HEK293 (cell line): Measurements from ENCODE around the gene NOLC1.

ENCODE experiments used
- CTCF ChIA-PET: fragments of 350-600 bp; formaldehyde crosslinking; extraction: SDS; loops from one replicate; lab custom pipeline; 2021; ENCODE audit warnings: antibody characterized with exemption; lab: Yijun Ruan, JAX
- POLR2A ChIA-PET: fragments of 300-600 bp; formaldehyde crosslinking; extraction: SDS; loops from one replicate; lab custom pipeline; 2020; ENCODE audit warnings: antibody characterized with exemption, inconsistent platforms; lab: Yijun Ruan, JAX
- H3K27ac ChIP-seq: fragments of 200-500 bp; sonication (Bioruptor generic); 2 replicates; pipeline ENCODE4 v1.5.1; 2014; ENCODE audit warnings: low read depth, low read length, control low read depth, inconsistent platforms; ENCODE audit errors: extremely low read depth
- H3K36me3 ChIP-seq, 2 experiments: fragments of 200-500 bp in 1 of 2; sonication (Bioruptor generic) in 1 of 2; 1 replicate in 1 of 2; 2 replicates in 1 of 2; pipeline ENCODE4 v1.5.1; 2014 to 2017; ENCODE audit warnings: inconsistent platforms in 2 of 2, low read length in 2 of 2; ENCODE audit not compliant: control insufficient read depth in 2 of 2, insufficient read depth in 1 of 2
- H3K4me1 ChIP-seq: fragments of 200-500 bp; sonication (Bioruptor generic); 2 replicates; pipeline ENCODE4 v1.5.1; 2014; ENCODE audit warnings: mild to moderate bottlenecking, low read length, inconsistent platforms; ENCODE audit not compliant: control insufficient read depth, insufficient read depth
- H3K4me3 ChIP-seq: 2 replicates; pipeline ENCODE4 v1.5.1; 2011; ENCODE audit warnings: low read depth, mild to moderate bottlenecking, control low read depth, low read length, moderate library complexity
- H3K9me3 ChIP-seq: fragments of 200-500 bp; sonication (Bioruptor generic); 2 replicates; pipeline ENCODE4 v1.5.1; 2014; ENCODE audit warnings: low read depth, low read length, inconsistent platforms; ENCODE audit not compliant: control insufficient read depth, insufficient read depth
- BCL11A ChIP-seq: fragments of 450-650 bp; formaldehyde crosslinking; IDR thresholded peaks from 2 replicates; pipeline ENCODE4 v1.5.1; 2016; ENCODE audit warnings: low read depth, missing biosample characterization, missing genetic modification characterization
- GFI1B ChIP-seq: fragments of 450-650 bp; formaldehyde crosslinking; IDR thresholded peaks from 2 replicates; pipeline ENCODE4 v1.5.1; 2016; ENCODE audit warnings: missing biosample characterization, missing genetic modification characterization
- KLF1 ChIP-seq: fragments of 450-650 bp; formaldehyde crosslinking; IDR thresholded peaks from 2 replicates; pipeline ENCODE4 v1.5.1; 2016; ENCODE audit warnings: missing biosample characterization, missing genetic modification characterization
- KLF8 ChIP-seq: fragments of 450-650 bp; formaldehyde crosslinking; IDR thresholded peaks from 2 replicates; pipeline ENCODE4 v1.5.1; 2016; ENCODE audit warnings: missing biosample characterization, missing genetic modification characterization
- YY2 ChIP-seq: fragments of 450-650 bp; formaldehyde crosslinking; IDR thresholded peaks from 2 replicates; pipeline ENCODE4 v1.5.1; 2016; ENCODE audit warnings: missing biosample characterization, missing genetic modification characterization
- ZBTB7A ChIP-seq: fragments of 450-650 bp; formaldehyde crosslinking; IDR thresholded peaks from 2 replicates; pipeline ENCODE4 v1.5.1; 2016; ENCODE audit warnings: low read depth, missing biosample characterization, missing genetic modification characterization
- ZFP69B ChIP-seq: fragments of 450-650 bp; formaldehyde crosslinking; IDR thresholded peaks from 2 replicates; pipeline ENCODE4 v1.5.1; 2016; ENCODE audit warnings: missing biosample characterization, missing genetic modification characterization
- ZNF121 ChIP-seq: fragments of 450-650 bp; formaldehyde crosslinking; IDR thresholded peaks from 2 replicates; pipeline ENCODE4 v1.5.1; 2016; ENCODE audit warnings: missing biosample characterization, missing genetic modification characterization
- ZNF274 ChIP-seq, 2 experiments: fragments of 200-500 bp in 1 of 2; fragments of 450-650 bp in 1 of 2; sonication (Bioruptor generic) in 1 of 2; formaldehyde crosslinking in 1 of 2; IDR thresholded peaks; 2 replicates each; pipeline versions ENCODE4 v1.5.1 to v1.6.1; 2014 to 2016; ENCODE audit warnings: borderline replicate concordance in 1 of 2, inconsistent platforms in 1 of 2, low read length in 1 of 2, missing biosample characterization in 1 of 2, missing genetic modification characterization in 1 of 2
- ZNF335 ChIP-seq: fragments of 450-650 bp; formaldehyde crosslinking; conservative IDR thresholded peaks from 2 replicates; pipeline ENCODE4 v1.5.1; 2016; ENCODE audit warnings: missing biosample characterization, missing genetic modification characterization
- ZNF341 ChIP-seq: fragments of 450-650 bp; formaldehyde crosslinking; IDR thresholded peaks from 2 replicates; pipeline ENCODE4; 2016; ENCODE audit warnings: low read depth, missing biosample characterization, missing genetic modification characterization
- ZNF514 ChIP-seq: fragments of 450-650 bp; formaldehyde crosslinking; IDR thresholded peaks from 2 replicates; pipeline ENCODE4 v1.5.1; 2016; ENCODE audit warnings: missing biosample characterization, missing genetic modification characterization
- ZNF530 ChIP-seq: fragments of 450-650 bp; formaldehyde crosslinking; IDR thresholded peaks from 2 replicates; pipeline ENCODE4 v1.5.1; 2016; ENCODE audit warnings: low read depth, missing biosample characterization, missing genetic modification characterization
- ZNF558 ChIP-seq: fragments of 450-650 bp; formaldehyde crosslinking; IDR thresholded peaks from 2 replicates; pipeline ENCODE4 v1.5.1; 2016; ENCODE audit warnings: missing biosample characterization, missing genetic modification characterization
- ZNF600 ChIP-seq: fragments of 450-650 bp; formaldehyde crosslinking; IDR thresholded peaks from 2 replicates; pipeline ENCODE4 v1.5.1; 2016; ENCODE audit warnings: missing biosample characterization, missing genetic modification characterization
- ZNF623 ChIP-seq: fragments of 450-650 bp; formaldehyde crosslinking; IDR thresholded peaks from 2 replicates; pipeline ENCODE4 v1.5.1; 2016; ENCODE audit warnings: missing biosample characterization, missing genetic modification characterization
- ZNF660 ChIP-seq: fragments of 450-650 bp; IDR thresholded peaks from 2 replicates; pipeline ENCODE4 v1.5.1; 2018; ENCODE audit warnings: missing biosample characterization, mild to moderate bottlenecking, missing genetic modification characterization
- ZNF707 ChIP-seq: fragments of 450-650 bp; formaldehyde crosslinking; IDR thresholded peaks from 2 replicates; pipeline ENCODE4 v1.5.1; 2016; ENCODE audit warnings: missing biosample characterization, missing genetic modification characterization
- ZNF747 ChIP-seq: fragments of 450-650 bp; formaldehyde crosslinking; IDR thresholded peaks from 2 replicates; pipeline ENCODE4 v1.5.1; 2016; ENCODE audit warnings: missing biosample characterization, missing genetic modification characterization
- ZXDB ChIP-seq: fragments of 450-650 bp; formaldehyde crosslinking; IDR thresholded peaks from 2 replicates; pipeline ENCODE4 v1.5.1; 2016; ENCODE audit warnings: missing biosample characterization, missing genetic modification characterization
- TF ChIP-seq, protein P1 (sequence below): fragments of 450-650 bp; formaldehyde crosslinking; IDR thresholded peaks from 2 replicates; pipeline ENCODE4 v1.5.1; 2016; ENCODE audit warnings: missing biosample characterization, missing genetic modification characterization
- TF ChIP-seq, protein P2 (sequence below): fragments of 450-650 bp; formaldehyde crosslinking; IDR thresholded peaks from 2 replicates; pipeline ENCODE4 v1.5.1; 2016; ENCODE audit warnings: missing biosample characterization, missing genetic modification characterization
- TF ChIP-seq, protein P3 (sequence below): IDR thresholded peaks from 2 replicates; pipeline ENCODE4 v1.6.1; 2011; ENCODE audit warnings: mild to moderate bottlenecking, low read depth, low read length, borderline replicate concordance
- TF ChIP-seq, protein P4 (sequence below): fragments of 450-650 bp; formaldehyde crosslinking; IDR thresholded peaks from 2 replicates; pipeline ENCODE4 v1.5.1; 2016; ENCODE audit warnings: missing biosample characterization, missing genetic modification characterization, low read depth
- TF ChIP-seq, protein P5 (sequence below): fragments of 450-650 bp; IDR thresholded peaks from 2 replicates; pipeline ENCODE4 v1.5.1; 2018; ENCODE audit warnings: missing biosample characterization, mild to moderate bottlenecking, missing genetic modification characterization

The NOLC1 gene

DNA sequence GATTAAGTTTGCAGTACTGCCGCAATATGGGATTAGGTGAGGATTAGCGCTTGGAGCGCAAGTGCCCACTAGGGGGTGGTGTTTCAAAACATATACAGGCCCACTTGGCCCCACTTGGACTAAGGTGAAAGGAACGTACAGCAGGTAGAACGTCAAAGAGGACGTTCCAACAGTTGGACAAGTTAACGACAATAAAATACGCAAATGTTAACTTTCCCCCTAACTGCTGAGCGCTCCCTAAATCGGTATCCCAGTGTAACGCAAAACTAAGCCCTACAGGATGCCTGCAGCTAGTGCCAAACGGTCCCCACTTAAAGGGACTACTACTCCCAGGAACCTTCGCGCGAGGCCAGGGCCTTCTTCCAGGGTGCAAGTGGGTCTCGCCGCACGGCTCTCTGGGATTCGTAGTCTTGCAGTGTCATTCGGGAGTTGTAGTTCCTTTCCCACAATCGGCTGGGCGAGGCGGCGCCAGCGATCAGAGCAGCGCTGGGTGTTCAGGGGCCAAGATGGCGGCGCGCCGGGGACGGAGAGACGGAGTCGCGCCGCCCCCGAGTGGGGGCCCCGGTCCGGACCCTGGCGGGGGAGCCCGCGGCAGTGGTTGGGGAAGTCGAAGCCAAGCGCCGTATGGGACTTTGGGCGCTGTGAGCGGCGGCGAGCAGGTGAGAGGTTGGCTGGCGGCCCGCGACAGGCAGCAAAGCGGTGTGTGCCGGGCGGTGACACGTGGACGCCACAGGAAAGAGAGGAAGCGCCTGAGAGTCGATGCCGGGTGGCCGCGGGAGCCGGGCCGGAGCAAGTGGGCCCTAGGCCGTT lies 19.4 kb upstream of the NOLC1 start, which contains the start of gene PPRC1 (continued):
- TF ChIP-seq, protein P1, sequence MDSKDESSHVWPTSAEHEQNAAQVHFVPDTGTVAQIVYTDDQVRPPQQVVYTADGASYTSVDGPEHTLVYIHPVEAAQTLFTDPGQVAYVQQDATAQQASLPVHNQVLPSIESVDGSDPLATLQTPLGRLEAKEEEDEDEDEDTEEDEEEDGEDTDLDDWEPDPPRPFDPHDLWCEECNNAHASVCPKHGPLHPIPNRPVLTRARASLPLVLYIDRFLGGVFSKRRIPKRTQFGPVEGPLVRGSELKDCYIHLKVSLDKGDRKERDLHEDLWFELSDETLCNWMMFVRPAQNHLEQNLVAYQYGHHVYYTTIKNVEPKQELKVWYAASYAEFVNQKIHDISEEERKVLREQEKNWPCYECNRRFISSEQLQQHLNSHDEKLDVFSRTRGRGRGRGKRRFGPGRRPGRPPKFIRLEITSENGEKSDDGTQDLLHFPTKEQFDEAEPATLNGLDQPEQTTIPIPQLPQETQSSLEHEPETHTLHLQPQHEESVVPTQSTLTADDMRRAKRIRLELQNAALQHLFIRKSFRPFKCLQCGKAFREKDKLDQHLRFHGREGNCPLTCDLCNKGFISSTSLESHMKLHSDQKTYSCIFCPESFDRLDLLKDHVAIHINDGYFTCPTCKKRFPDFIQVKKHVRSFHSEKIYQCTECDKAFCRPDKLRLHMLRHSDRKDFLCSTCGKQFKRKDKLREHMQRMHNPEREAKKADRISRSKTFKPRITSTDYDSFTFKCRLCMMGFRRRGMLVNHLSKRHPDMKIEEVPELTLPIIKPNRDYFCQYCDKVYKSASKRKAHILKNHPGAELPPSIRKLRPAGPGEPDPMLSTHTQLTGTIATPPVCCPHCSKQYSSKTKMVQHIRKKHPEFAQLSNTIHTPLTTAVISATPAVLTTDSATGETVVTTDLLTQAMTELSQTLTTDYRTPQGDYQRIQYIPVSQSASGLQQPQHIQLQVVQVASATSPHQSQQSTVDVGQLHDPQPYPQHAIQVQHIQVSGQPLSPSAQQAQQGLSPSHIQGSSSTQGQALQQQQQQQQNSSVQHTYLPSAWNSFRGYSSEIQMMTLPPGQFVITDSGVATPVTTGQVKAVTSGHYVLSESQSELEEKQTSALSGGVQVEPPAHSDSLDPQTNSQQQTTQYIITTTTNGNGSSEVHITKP = peak; percentile 90
- TF ChIP-seq, protein P2, sequence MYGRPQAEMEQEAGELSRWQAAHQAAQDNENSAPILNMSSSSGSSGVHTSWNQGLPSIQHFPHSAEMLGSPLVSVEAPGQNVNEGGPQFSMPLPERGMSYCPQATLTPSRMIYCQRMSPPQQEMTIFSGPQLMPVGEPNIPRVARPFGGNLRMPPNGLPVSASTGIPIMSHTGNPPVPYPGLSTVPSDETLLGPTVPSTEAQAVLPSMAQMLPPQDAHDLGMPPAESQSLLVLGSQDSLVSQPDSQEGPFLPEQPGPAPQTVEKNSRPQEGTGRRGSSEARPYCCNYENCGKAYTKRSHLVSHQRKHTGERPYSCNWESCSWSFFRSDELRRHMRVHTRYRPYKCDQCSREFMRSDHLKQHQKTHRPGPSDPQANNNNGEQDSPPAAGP (tag by site-specific recombination) = no peak; the same call in 1 of the 2 replicates
- TF ChIP-seq ZNF747 (tag by site-specific recombination) = no peak
- peak; percentile 98 for TF ChIP-seq ZNF335 (tag by site-specific recombination)
- TF ChIP-seq, protein P3, sequence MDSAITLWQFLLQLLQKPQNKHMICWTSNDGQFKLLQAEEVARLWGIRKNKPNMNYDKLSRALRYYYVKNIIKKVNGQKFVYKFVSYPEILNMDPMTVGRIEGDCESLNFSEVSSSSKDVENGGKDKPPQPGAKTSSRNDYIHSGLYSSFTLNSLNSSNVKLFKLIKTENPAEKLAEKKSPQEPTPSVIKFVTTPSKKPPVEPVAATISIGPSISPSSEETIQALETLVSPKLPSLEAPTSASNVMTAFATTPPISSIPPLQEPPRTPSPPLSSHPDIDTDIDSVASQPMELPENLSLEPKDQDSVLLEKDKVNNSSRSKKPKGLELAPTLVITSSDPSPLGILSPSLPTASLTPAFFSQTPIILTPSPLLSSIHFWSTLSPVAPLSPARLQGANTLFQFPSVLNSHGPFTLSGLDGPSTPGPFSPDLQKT = no peak
- no peak for TF ChIP-seq ZNF514 (tag by site-specific recombination)
- peak; percentile 94 for TF ChIP-seq YY2 (tag by site-specific recombination)
- 0 out of 2 replicates have a peak, but pooled peaks have one; percentile 30 for TF ChIP-seq ZNF558
- TF ChIP-seq ZNF530 (tag by site-specific recombination) = no peak
- TF ChIP-seq ZFP69B (tag by site-specific recombination) = peak; percentile 95
- peak; percentile 61; the same call in 1 of the 2 replicates for TF ChIP-seq ZBTB7A (tag by site-specific recombination)
- peak; percentile 77 for TF ChIP-seq ZNF660 (tag by site-specific recombination)
- no peak for TF ChIP-seq ZNF274 (IDR thresholded peaks at IDR 0.05; ENCODE audit: low read length)
- TF ChIP-seq ZNF274 (tag by site-specific recombination; IDR thresholded peaks at IDR 0.05; ENCODE audit: borderline replicate concordance) = no peak
- TF ChIP-seq BCL11A (tag by site-specific recombination) = peak; percentile 19; the same call in 1 of the 2 replicates
- TF ChIP-seq ZNF707 (tag by site-specific recombination) = no peak
- peak; percentile 18 for TF ChIP-seq ZNF623 (tag by site-specific recombination)

DNA sequence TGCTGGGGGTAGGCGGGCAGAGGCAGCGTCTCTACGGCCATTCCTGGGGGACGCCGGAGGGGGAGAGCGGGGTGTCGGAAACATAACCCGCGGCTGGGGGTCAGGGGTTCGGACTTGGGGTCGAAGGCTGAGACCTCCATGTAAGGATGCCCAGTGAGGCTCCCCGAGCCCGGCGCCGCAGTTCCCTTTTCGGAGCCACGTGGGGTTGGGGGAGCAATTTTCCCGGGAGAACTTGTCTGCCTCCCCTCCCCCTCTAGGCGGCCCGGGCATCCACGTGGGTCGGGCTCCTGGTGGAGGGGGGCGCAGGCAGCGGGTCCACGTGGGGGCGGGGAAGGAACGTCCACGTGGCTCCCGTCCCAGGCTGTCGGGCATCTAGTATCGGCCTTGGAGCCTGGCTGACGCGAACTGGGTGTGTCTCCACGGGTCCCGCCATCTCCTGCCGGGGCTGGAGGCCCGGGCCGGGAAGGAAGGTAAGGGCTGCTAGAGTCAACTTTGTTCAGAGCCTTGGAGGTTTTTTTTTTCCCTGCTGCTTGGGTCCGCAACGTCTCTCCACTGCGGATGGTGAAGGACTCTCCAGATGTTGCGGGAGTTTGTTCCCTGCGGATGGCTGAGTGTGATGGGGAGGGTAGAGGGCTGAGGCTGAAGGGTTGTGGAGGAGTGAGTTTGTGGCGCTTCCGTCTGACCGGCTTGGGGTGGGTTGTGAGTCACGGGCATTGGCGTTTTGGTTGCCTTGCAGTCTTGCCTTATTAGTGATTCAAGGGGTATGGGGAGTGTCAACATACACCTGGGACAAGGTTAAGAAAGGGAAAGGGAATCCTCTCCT lies 18.6 kb upstream of the NOLC1 start:
- POLR2A ChIA-PET = no interaction called here
- H3K36me3 ChIP-seq = peaks cover 3 to 16% of the 10 kb centered on the region in 2 experiments
- H3K4me1 ChIP-seq = peaks cover 22% of the 10 kb centered on the region
- peak overlapping the region; percentile 99 for H3K27ac ChIP-seq
- CTCF ChIA-PET = no interaction called here
- peak overlapping the region; percentile 93 for H3K4me3 ChIP-seq
- H3K9me3 ChIP-seq = no peaks in the 10 kb centered on the region
- peak; percentile 63 for TF ChIP-seq KLF1 (tag by site-specific recombination)
- TF ChIP-seq ZNF121 (tag by site-specific recombination) = no peak
- 0 out of 2 replicates have a peak, but pooled peaks have one; percentile 8 for TF ChIP-seq ZXDB (tag by site-specific recombination)
- TF ChIP-seq GFI1B = no peak
- TF ChIP-seq KLF8 (tag by site-specific recombination) = peak; percentile 65
- TF ChIP-seq ZNF341 (tag by site-specific recombination) = peak; percentile 69
- TF ChIP-seq, protein P4, sequence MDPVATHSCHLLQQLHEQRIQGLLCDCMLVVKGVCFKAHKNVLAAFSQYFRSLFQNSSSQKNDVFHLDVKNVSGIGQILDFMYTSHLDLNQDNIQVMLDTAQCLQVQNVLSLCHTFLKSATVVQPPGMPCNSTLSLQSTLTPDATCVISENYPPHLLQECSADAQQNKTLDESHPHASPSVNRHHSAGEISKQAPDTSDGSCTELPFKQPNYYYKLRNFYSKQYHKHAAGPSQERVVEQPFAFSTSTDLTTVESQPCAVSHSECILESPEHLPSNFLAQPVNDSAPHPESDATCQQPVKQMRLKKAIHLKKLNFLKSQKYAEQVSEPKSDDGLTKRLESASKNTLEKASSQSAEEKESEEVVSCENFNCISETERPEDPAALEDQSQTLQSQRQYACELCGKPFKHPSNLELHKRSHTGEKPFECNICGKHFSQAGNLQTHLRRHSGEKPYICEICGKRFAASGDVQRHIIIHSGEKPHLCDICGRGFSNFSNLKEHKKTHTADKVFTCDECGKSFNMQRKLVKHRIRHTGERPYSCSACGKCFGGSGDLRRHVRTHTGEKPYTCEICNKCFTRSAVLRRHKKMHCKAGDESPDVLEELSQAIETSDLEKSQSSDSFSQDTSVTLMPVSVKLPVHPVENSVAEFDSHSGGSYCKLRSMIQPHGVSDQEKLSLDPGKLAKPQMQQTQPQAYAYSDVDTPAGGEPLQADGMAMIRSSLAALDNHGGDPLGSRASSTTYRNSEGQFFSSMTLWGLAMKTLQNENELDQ (tag by site-specific recombination) = no peak
- TF ChIP-seq ZNF600 (tag by site-specific recombination) = peak; percentile 97
- no peak for TF ChIP-seq ZNF707 (tag by site-specific recombination)
- TF ChIP-seq ZNF660 (tag by site-specific recombination) = peak; percentile 12; the same call in 1 of the 2 replicates
- TF ChIP-seq, protein P5, sequence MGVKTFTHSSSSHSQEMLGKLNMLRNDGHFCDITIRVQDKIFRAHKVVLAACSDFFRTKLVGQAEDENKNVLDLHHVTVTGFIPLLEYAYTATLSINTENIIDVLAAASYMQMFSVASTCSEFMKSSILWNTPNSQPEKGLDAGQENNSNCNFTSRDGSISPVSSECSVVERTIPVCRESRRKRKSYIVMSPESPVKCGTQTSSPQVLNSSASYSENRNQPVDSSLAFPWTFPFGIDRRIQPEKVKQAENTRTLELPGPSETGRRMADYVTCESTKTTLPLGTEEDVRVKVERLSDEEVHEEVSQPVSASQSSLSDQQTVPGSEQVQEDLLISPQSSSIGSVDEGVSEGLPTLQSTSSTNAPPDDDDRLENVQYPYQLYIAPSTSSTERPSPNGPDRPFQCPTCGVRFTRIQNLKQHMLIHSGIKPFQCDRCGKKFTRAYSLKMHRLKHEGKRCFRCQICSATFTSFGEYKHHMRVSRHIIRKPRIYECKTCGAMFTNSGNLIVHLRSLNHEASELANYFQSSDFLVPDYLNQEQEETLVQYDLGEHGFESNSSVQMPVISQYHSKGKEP (tag by site-specific recombination) = no peak
